ENCODE results near the gene MRTO4.

MRTO4 gene

DNA sequence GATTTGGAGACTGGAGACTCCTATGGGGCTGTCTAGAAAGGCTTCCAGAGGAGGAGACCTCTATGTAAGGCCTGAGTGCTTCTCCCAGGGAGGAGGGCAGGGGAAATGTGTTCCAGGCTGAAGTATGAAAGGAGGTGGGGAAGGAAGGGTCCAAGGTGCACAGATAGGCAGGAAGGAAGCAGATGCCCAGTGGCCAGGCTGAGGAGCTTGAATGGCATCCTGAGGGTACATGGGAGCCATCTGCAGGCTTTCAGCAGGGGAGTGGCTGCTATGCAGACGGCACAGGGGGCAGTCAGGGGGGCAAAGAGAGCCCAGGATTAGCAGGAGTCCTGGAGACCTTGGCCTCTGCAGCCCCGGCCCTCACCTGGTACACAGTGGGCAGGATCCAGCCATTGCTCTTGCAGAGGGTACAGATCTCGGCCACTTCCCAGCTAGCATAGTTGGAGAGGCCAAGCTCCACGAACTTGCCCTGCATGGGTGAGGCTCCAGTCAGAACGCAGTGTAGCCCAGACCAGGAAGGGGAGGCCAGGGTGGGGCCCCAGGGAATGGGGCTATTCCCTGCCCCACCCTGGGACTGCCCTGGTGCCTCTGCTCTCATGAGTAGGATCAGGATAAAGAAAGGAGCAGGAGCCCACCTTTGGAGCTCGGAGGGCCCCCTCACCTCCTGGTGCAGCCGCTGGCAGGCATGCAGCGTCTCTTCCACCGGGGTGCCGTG is 56.3 kb downstream of the MRTO4 start:
- Histone ChIP-seq H3K4me1 (ENCODE audit: insufficient read depth, poor library complexity, severe bottlenecking) (peaks cover 3% of the 10 kb centered on the region), H3K9me3 (ENCODE audit: severe bottlenecking) (no peaks in the 10 kb centered on the region), H3K4me3 (ENCODE audit: severe bottlenecking) (no peak overlapping the region), H3K27ac (ENCODE audit: poor library complexity, severe bottlenecking) (no peak overlapping the region), H3K27me3 (ENCODE audit: insufficient read depth, poor library complexity, severe bottlenecking) (no peaks in the 10 kb centered on the region), H3K36me3 (ENCODE audit: low read depth) (peaks cover 34% of the 10 kb centered on the region)
- DNase-seq (ENCODE audit: low spot score) (peak; percentile 31), ATAC-seq (ENCODE audit: low read depth) (no peak)
- TF ChIP-seq CTCF (IDR thresholded peaks at IDR 0.05; ENCODE audit: poor library complexity, severe bottlenecking) = no peak

DNA sequence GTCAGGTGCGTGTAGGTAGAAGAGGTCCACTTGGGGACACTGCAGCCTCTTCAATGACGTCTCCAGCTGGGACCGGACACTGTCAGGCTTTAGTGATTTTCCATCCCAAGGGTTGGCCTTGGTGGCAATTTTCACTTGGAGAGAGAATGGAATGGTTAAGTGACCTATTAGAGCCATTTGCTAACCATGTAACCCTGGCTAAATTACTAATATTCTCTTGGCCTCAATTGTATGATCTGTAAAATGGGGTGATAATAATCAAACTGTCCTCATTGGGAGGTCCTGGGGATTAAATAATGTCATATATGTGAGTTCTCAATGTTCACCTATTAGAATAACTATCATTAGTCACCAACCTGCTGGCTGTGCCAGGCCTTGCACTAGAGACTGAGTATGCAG is 56.9 kb downstream of the MRTO4 start:
- no peak for TF ChIP-seq CTCF (IDR thresholded peaks at IDR 0.05; ENCODE audit: poor library complexity, severe bottlenecking)
- Histone ChIP-seq H3K27me3 (ENCODE audit: insufficient read depth, poor library complexity, severe bottlenecking) (no peaks in the 10 kb centered on the region), H3K4me1 (ENCODE audit: insufficient read depth, poor library complexity, severe bottlenecking) (peaks cover 3% of the 10 kb centered on the region), H3K36me3 (ENCODE audit: low read depth) (peaks cover 34% of the 10 kb centered on the region), H3K9me3 (ENCODE audit: severe bottlenecking) (no peaks in the 10 kb centered on the region), H3K4me3 (ENCODE audit: severe bottlenecking) (no peak overlapping the region), H3K27ac (ENCODE audit: poor library complexity, severe bottlenecking) (no peak overlapping the region)
- ATAC-seq (ENCODE audit: low read depth) (no peak), DNase-seq (ENCODE audit: low spot score) (peak; percentile 32)

DNA sequence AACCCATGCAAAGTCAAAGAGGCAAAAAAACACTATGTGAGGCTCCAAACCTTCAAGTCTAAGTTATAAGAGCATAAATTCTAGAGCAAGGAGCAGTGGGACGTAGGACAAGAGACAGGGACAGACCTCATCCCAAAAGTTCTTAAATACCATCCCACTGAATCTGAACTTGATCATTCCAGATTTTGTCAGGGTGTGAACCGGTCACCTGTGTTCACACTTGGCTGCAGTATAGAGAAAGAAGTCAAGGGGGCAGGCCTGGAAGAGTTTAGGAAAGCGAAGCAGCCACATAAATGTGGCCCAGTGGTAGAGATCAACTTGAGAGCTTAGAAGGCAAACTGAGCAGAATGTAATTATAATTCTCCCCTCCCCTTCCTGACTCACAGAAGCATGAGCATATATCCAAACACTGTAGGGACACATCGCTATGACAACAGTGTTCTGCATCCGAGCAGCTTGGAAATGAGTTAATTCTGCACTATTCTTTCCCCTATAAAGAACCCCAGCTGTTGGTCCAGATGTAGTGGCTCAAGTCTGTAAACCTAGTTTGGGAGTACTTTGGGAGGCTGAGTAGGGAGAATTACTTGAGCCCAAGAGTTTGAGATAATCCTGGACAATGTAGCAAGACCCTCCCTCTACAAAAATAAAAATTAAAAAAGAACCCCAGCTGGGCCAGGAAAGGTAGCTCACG is 57.7 kb downstream of the MRTO4 start:
- Histone ChIP-seq H3K27me3 (ENCODE audit: insufficient read depth, poor library complexity, severe bottlenecking) (no peaks in the 10 kb centered on the region), H3K36me3 (ENCODE audit: low read depth) (peaks cover 26% of the 10 kb centered on the region), H3K4me1 (ENCODE audit: insufficient read depth, poor library complexity, severe bottlenecking) (peaks cover 3% of the 10 kb centered on the region), H3K4me3 (ENCODE audit: severe bottlenecking) (no peak overlapping the region), H3K9me3 (ENCODE audit: severe bottlenecking) (no peaks in the 10 kb centered on the region), H3K27ac (ENCODE audit: poor library complexity, severe bottlenecking) (no peak overlapping the region)
- no peak for TF ChIP-seq CTCF (IDR thresholded peaks at IDR 0.05; ENCODE audit: poor library complexity, severe bottlenecking)
- ATAC-seq (ENCODE audit: low read depth) (no peak), DNase-seq (ENCODE audit: low spot score) (no peak)
